ENCODE measurements around the gene C2CD4D.

The C2CD4D gene

GRCh38 chr1:151838222-151839081 lies 1.2 kb downstream of the C2CD4D start:
- no peaks in the 10 kb centered on the region for H4K20me1 ChIP-seq (ENCODE audit: insufficient read depth)
- no peak for TF ChIP-seq CTCF (conservative IDR thresholded peaks at IDR 0.05; ENCODE audit: low read depth, low read length)
- H3K4me2 ChIP-seq, result no peak overlapping the region
- no peaks in the 10 kb centered on the region for H3K79me2 ChIP-seq (ENCODE audit: insufficient read depth, low read depth)
- peaks cover 14% of the 10 kb centered on the region for H3K27me3 ChIP-seq (ENCODE audit: insufficient read depth, low read depth)
- peak overlapping the region; percentile 24; the same call in 1 of the 2 replicates for H2AFZ ChIP-seq (ENCODE audit: low read depth)
- H3K4me3 ChIP-seq (IDR thresholded peaks at IDR 0.05; ENCODE audit: insufficient read depth, low read depth, low read length), result no peak overlapping the region
- no peak overlapping the region for H3K27ac ChIP-seq
- no peaks in the 10 kb centered on the region for H3K36me3 ChIP-seq (ENCODE audit: insufficient read depth)
- peaks cover 38% of the 10 kb centered on the region for H3K4me1 ChIP-seq (ENCODE audit: low read depth, poor library complexity, severe bottlenecking)
- no peak overlapping the region for H3K9ac ChIP-seq

GRCh38 chr1:151837884-151838221 lies 1.8 kb downstream of the C2CD4D start:
- Histone ChIP-seq H4K20me1 (ENCODE audit: insufficient read depth) (no peaks in the 10 kb centered on the region), H3K4me3 (IDR thresholded peaks at IDR 0.05; ENCODE audit: insufficient read depth, low read depth, low read length) (no peak overlapping the region), H3K79me2 (ENCODE audit: insufficient read depth, low read depth) (no peaks in the 10 kb centered on the region), H3K36me3 (ENCODE audit: insufficient read depth) (no peaks in the 10 kb centered on the region), H2AFZ (ENCODE audit: low read depth) (peak overlapping the region; percentile 24; the same call in 1 of the 2 replicates), H3K27me3 (ENCODE audit: insufficient read depth, low read depth) (peaks cover 14% of the 10 kb centered on the region), H3K27ac (no peak overlapping the region), H3K4me1 (ENCODE audit: low read depth, poor library complexity, severe bottlenecking) (peaks cover 39% of the 10 kb centered on the region), H3K9ac (no peak overlapping the region), H3K4me2 (no peak overlapping the region; the same call in 1 of the 2 replicates)
- TF ChIP-seq CTCF (conservative IDR thresholded peaks at IDR 0.05; ENCODE audit: low read depth, low read length), result no peak

GRCh38 chr1:151837197-151837596 lies 2.4 kb downstream of the C2CD4D start:
- no peaks in the 10 kb centered on the region for H4K20me1 ChIP-seq (ENCODE audit: insufficient read depth)
- peaks cover 39% of the 10 kb centered on the region for H3K4me1 ChIP-seq (ENCODE audit: low read depth, poor library complexity, severe bottlenecking)
- peak overlapping the region; percentile 2 for H2AFZ ChIP-seq (ENCODE audit: low read depth)
- H3K4me2 ChIP-seq, result peak overlapping the region; percentile 43
- no peak overlapping the region for H3K9ac ChIP-seq
- TF ChIP-seq CTCF (conservative IDR thresholded peaks at IDR 0.05; ENCODE audit: low read depth, low read length), result no peak
- H3K36me3 ChIP-seq (ENCODE audit: insufficient read depth), result no peaks in the 10 kb centered on the region
- no peak overlapping the region for H3K27ac ChIP-seq
- no peaks in the 10 kb centered on the region for H3K79me2 ChIP-seq (ENCODE audit: insufficient read depth, low read depth)
- no peak overlapping the region for H3K4me3 ChIP-seq (IDR thresholded peaks at IDR 0.05; ENCODE audit: insufficient read depth, low read depth, low read length)
- H3K27me3 ChIP-seq (ENCODE audit: insufficient read depth, low read depth), result peaks cover 14% of the 10 kb centered on the region

GRCh38 chr1:151835596-151835995 lies 4.0 kb downstream of the C2CD4D start:
- TF ChIP-seq CTCF (conservative IDR thresholded peaks at IDR 0.05; ENCODE audit: low read depth, low read length), result no peak
- H3K4me2 ChIP-seq, result peak overlapping the region; percentile 6; the same call in 1 of the 2 replicates
- peaks cover 46% of the 10 kb centered on the region for H3K4me1 ChIP-seq (ENCODE audit: low read depth, poor library complexity, severe bottlenecking)
- H2AFZ ChIP-seq (ENCODE audit: low read depth), result no peak overlapping the region
- no peaks in the 10 kb centered on the region for H4K20me1 ChIP-seq (ENCODE audit: insufficient read depth)
- no peaks in the 10 kb centered on the region for H3K79me2 ChIP-seq (ENCODE audit: insufficient read depth, low read depth)
- peaks cover 14% of the 10 kb centered on the region for H3K27me3 ChIP-seq (ENCODE audit: insufficient read depth, low read depth)
- no peak overlapping the region for H3K27ac ChIP-seq
- no peak overlapping the region for H3K4me3 ChIP-seq (IDR thresholded peaks at IDR 0.05; ENCODE audit: insufficient read depth, low read depth, low read length)
- H3K9ac ChIP-seq, result no peak overlapping the region
- no peaks in the 10 kb centered on the region for H3K36me3 ChIP-seq (ENCODE audit: insufficient read depth)
